Activated T-helper 2 cell treated with anti-CD3 and anti-CD28 coated beads, Interferon-gamma antibody, Interleukin-2, Interleukin-4, amounts not matched to agents 10 μg/mL and 5 μg/mL and 100 μg/mL, durations not matched to agents 14 hours and 24 hours and 36 hours (primary cell): Measurements from ENCODE around the gene DUSP28. TPM values are rescaled to one million over a fixed set of nuclear protein-coding genes. Genes with fewer than 3 reads are reported as not detected.
A peak's percentile ranks its signal among the peaks of the same experiment; 100 is the strongest.

Experiments
- DNase-seq: peaks from one replicate; pipeline ENCODE4 v3.0.0; 2021; ENCODE audit warnings: low spot score
- H3K27ac Mint-ChIP-seq: one replicate; pipeline ENCODE4 v1.8.0; 2021; ENCODE audit warnings: mixed read lengths
- H3K27me3 Mint-ChIP-seq: one replicate; pipeline ENCODE4 v1.8.0; 2021; ENCODE audit warnings: low read depth, mixed read lengths
- H3K36me3 Mint-ChIP-seq: one replicate; pipeline ENCODE4 v1.8.0; 2021; ENCODE audit warnings: low read depth, mixed read lengths
- H3K4me1 Mint-ChIP-seq: one replicate; pipeline ENCODE4 v1.8.0; 2021; ENCODE audit warnings: low read depth, mixed read lengths
- H3K4me3 Mint-ChIP-seq: one replicate; pipeline ENCODE4 v1.8.0; 2021; ENCODE audit warnings: low read depth, mild to moderate bottlenecking, moderate library complexity, mixed read lengths
- H3K9me3 Mint-ChIP-seq: one replicate; pipeline ENCODE4 v1.8.0; 2021; ENCODE audit warnings: mixed read lengths
- intact Hi-C: fragments of 100-400 bp; cut with micrococcal nuclease; formaldehyde crosslinking; loops from one replicate; pipeline ENCODE4 v1.15.1; 2023
- total RNA-seq: library from RNA; stranded (reverse); gene quantifications from 2 replicates; pipeline ENCODE4 v1.2.3, GENCODE V29; 2022

DUSP28 gene
- total RNA-seq, 1 donor from 2014 or later: 4.8 TPM

- Mint-ChIP-seq H3K27me3 (no peaks in the 10 kb centered on the region), H3K4me1 (peaks cover 37% of the 10 kb centered on the region), H3K4me3 (peak overlapping the region; percentile 97), H3K9me3 (no peaks in the 10 kb centered on the region), H3K27ac (peak overlapping the region; percentile 29), H3K36me3 (peaks cover 23% of the 10 kb centered on the region)
- DNase-seq: no peak
- intact Hi-C loops: no loop called here
Measured at GRCh38 chr2:240584486-240585031, 24.4 kb downstream of the DUSP28 start.

GRCh38 chr2:240585101-240585500 is 24.9 kb downstream of the DUSP28 start:
- intact Hi-C loops: no loop called here
- Mint-ChIP-seq H3K4me3 (peak overlapping the region; percentile 97), H3K36me3 (peaks cover 19% of the 10 kb centered on the region), H3K9me3 (no peaks in the 10 kb centered on the region), H3K27me3 (no peaks in the 10 kb centered on the region), H3K27ac (peak overlapping the region; percentile 29), H3K4me1 (peaks cover 33% of the 10 kb centered on the region)
- DNase-seq: no peak

- Mint-ChIP-seq H3K4me1 (peaks cover 27% of the 10 kb centered on the region), H3K27ac (peak overlapping the region; percentile 91), H3K9me3 (no peaks in the 10 kb centered on the region), H3K27me3 (no peaks in the 10 kb centered on the region), H3K4me3 (peak overlapping the region; percentile 97), H3K36me3 (peaks cover 14% of the 10 kb centered on the region)
- intact Hi-C loops: loop anchor here (1.0 to 2.0 kb wide), 4 partner anchors 20 to 563 kb away; partner anchors contain the start of gene PASK
- no peak for DNase-seq
Measured at GRCh38 chr2:240585681-240586197, 25.6 kb downstream of the DUSP28 start.

GRCh38 chr2:240586198-240586918 is 26.2 kb downstream of the DUSP28 start, which contains the start of gene CAPN10:
TSS of gene CAPN10 (plus strand) at chr2:240586734. CDS start at chr2:240586912, 178 bp downstream.
- DNase-seq: peak; percentile 97
- intact Hi-C loops: loop anchor here (1.0 to 2.0 kb wide), 4 partner anchors 21 to 562 kb away; partner anchors contain the start of gene PASK
- H3K4me1 Mint-ChIP-seq: peaks cover 27% of the 10 kb centered on the region

GRCh38 chr2:240586919-240587800 is 27.0 kb downstream of the DUSP28 start:
- peaks cover 21% of the 10 kb centered on the region for H3K36me3 Mint-ChIP-seq
- intact Hi-C loops: loop anchor here (1.0 to 2.0 kb wide), 4 partner anchors 22 to 562 kb away; partner anchors contain the start of gene PASK
- no peaks in the 10 kb centered on the region for H3K27me3 Mint-ChIP-seq
- H3K4me1 Mint-ChIP-seq: peaks cover 27% of the 10 kb centered on the region
- peak overlapping the region; percentile 92 for H3K4me3 Mint-ChIP-seq
- peak; percentile 58 for DNase-seq
- H3K9me3 Mint-ChIP-seq: no peaks in the 10 kb centered on the region
- peak overlapping the region; percentile 34 for H3K27ac Mint-ChIP-seq

More at GRCh38 chr2:240586198-240586918, 26.2 kb downstream of the DUSP28 start, which contains the start of gene CAPN10:
- Mint-ChIP-seq H3K4me3 (peak within 1 kb of the TSS; percentile 97), H3K9me3 (no peaks in the 10 kb centered on the region), H3K27ac (peak within 1 kb of the TSS; percentile 91), H3K27me3 (no peaks in the 10 kb centered on the region), H3K36me3 (peaks cover 16% of the 10 kb centered on the region)

GRCh38 chr2:240588006-240588655 is 28.0 kb downstream of the DUSP28 start:
- Mint-ChIP-seq H3K36me3 (peaks cover 26% of the 10 kb centered on the region), H3K27me3 (no peaks in the 10 kb centered on the region), H3K9me3 (no peaks in the 10 kb centered on the region), H3K4me3 (peak overlapping the region; percentile 92), H3K27ac (peak overlapping the region; percentile 34), H3K4me1 (peaks cover 27% of the 10 kb centered on the region)
- DNase-seq: no peak
- intact Hi-C loops: no loop called here

- no peaks in the 10 kb centered on the region for H3K9me3 Mint-ChIP-seq
- H3K4me3 Mint-ChIP-seq: peak overlapping the region; percentile 92
- peaks cover 27% of the 10 kb centered on the region for H3K4me1 Mint-ChIP-seq
- H3K27me3 Mint-ChIP-seq: no peaks in the 10 kb centered on the region
- H3K36me3 Mint-ChIP-seq: peaks cover 26% of the 10 kb centered on the region
- H3K27ac Mint-ChIP-seq: no peak overlapping the region
- no peak for DNase-seq
- intact Hi-C loops: no loop called here
Measured at GRCh38 chr2:240588669-240589068, 28.5 kb downstream of the DUSP28 start.

GRCh38 chr2:240589375-240589774 is 29.2 kb downstream of the DUSP28 start:
- no peaks in the 10 kb centered on the region for H3K27me3 Mint-ChIP-seq
- no peak for DNase-seq
- intact Hi-C loops: no loop called here
- no peak overlapping the region for H3K27ac Mint-ChIP-seq
- H3K9me3 Mint-ChIP-seq: no peaks in the 10 kb centered on the region
- H3K4me1 Mint-ChIP-seq: peaks cover 25% of the 10 kb centered on the region
- H3K36me3 Mint-ChIP-seq: peaks cover 26% of the 10 kb centered on the region
- no peak overlapping the region for H3K4me3 Mint-ChIP-seq

- Mint-ChIP-seq H3K27me3 (no peaks in the 10 kb centered on the region), H3K27ac (no peak overlapping the region), H3K4me3 (no peak overlapping the region), H3K9me3 (no peaks in the 10 kb centered on the region), H3K36me3 (peaks cover 26% of the 10 kb centered on the region), H3K4me1 (peaks cover 19% of the 10 kb centered on the region)
- no peak for DNase-seq
- intact Hi-C loops: no loop called here
Measured at GRCh38 chr2:240589850-240590525, 29.8 kb downstream of the DUSP28 start.

- Mint-ChIP-seq H3K27me3 (no peaks in the 10 kb centered on the region), H3K27ac (no peak overlapping the region), H3K9me3 (no peaks in the 10 kb centered on the region), H3K4me3 (no peak overlapping the region), H3K4me1 (peaks cover 18% of the 10 kb centered on the region), H3K36me3 (peaks cover 28% of the 10 kb centered on the region)
- DNase-seq: no peak
- intact Hi-C loops: no loop called here
Measured at GRCh38 chr2:240590681-240591111, 30.5 kb downstream of the DUSP28 start.

- H3K9me3 Mint-ChIP-seq: no peaks in the 10 kb centered on the region
- intact Hi-C loops: no loop called here
- no peak overlapping the region for H3K4me3 Mint-ChIP-seq
- no peak for DNase-seq
- H3K4me1 Mint-ChIP-seq: peaks cover 18% of the 10 kb centered on the region
- no peaks in the 10 kb centered on the region for H3K27me3 Mint-ChIP-seq
- no peak overlapping the region for H3K27ac Mint-ChIP-seq
- H3K36me3 Mint-ChIP-seq: peaks cover 28% of the 10 kb centered on the region
Measured at GRCh38 chr2:240591226-240591625, 31.1 kb downstream of the DUSP28 start.
